ENCODE measurements around the gene RBM28.

GRCh38 chr7:128274884-128275603, 68.7 kb downstream of the RBM28 start:
- no peak for TF ChIP-seq GATA3 (IDR thresholded peaks at IDR 0.05; ENCODE audit: low read depth, low read length)
- TF ChIP-seq GATA2 (IDR thresholded peaks at IDR 0.05; ENCODE audit: low read depth, low read length) = no peak

Data from SH-SY5Y (cell line).